ENCODE data around the gene FNBP1L. TPM values are rescaled to one million over a fixed set of nuclear protein-coding genes. Genes with fewer than 3 reads are reported as not detected.

Gene FNBP1L
- total and polyA plus RNA-seq, 7 donors, result 13.4 to 30.7 (median 20.1) TPM

- intact Hi-C loops (cut with DNase I), result no loop called here
- Histone ChIP-seq H3K4me3 (no peak overlapping the region), H3K9me3 (no peaks in the 10 kb centered on the region), H3K27ac (no peak overlapping the region), H3K36me3 (no peaks in the 10 kb centered on the region), H3K4me1 (no peaks in the 10 kb centered on the region), H3K27me3 (no peaks in the 10 kb centered on the region)
- no peak for DNase-seq
- 95% methylated on average over 3 of the region's 3 CpGs for WGBS, 2 donors
- TF ChIP-seq CTCF (IDR thresholded peaks at IDR 0.05) (no peak), POLR2A (IDR thresholded peaks at IDR 0.05) (no peak), POLR2AphosphoS5 (IDR thresholded peaks at IDR 0.05) (no peak), EP300 (IDR thresholded peaks at IDR 0.05) (no peak)
These were observed 20.3 kb upstream of the FNBP1L start for GRCh38 chr1:93427656-93428055.

GRCh38 chr1:93433407-93433961, 14.4 kb upstream of the FNBP1L start:
- no peak overlapping the region for H3K4me3 ChIP-seq
- DNase-seq, result no peak
- intact Hi-C loops (cut with DNase I), result no loop called here
- no peaks in the 10 kb centered on the region for H3K27me3 ChIP-seq
- no peaks in the 10 kb centered on the region for H3K36me3 ChIP-seq
- H3K4me1 ChIP-seq, result no peaks in the 10 kb centered on the region
- H3K27ac ChIP-seq, result no peak overlapping the region
- H3K9me3 ChIP-seq, result no peaks in the 10 kb centered on the region
- TF ChIP-seq CTCF (IDR thresholded peaks at IDR 0.05) (no peak), POLR2AphosphoS5 (IDR thresholded peaks at IDR 0.05) (no peak), POLR2A (IDR thresholded peaks at IDR 0.05) (no peak), EP300 (IDR thresholded peaks at IDR 0.05) (no peak)
- 71 to 74% methylated on average over 5 of the region's 5 CpGs for WGBS, 2 donors

GRCh38 chr1:93434088-93434487, 13.8 kb upstream of the FNBP1L start:
- H3K4me1 ChIP-seq, result no peaks in the 10 kb centered on the region
- DNase-seq, result no peak
- no peak overlapping the region for H3K4me3 ChIP-seq
- no peaks in the 10 kb centered on the region for H3K27me3 ChIP-seq
- H3K36me3 ChIP-seq, result no peaks in the 10 kb centered on the region
- 92 to 95% methylated on average over 3 of the region's 3 CpGs for WGBS, 2 donors
- no peak overlapping the region for H3K27ac ChIP-seq
- TF ChIP-seq POLR2A (IDR thresholded peaks at IDR 0.05), result no peak
- no peak for TF ChIP-seq POLR2AphosphoS5 (IDR thresholded peaks at IDR 0.05)
- TF ChIP-seq CTCF (IDR thresholded peaks at IDR 0.05), result no peak
- no peak for TF ChIP-seq EP300 (IDR thresholded peaks at IDR 0.05)
- intact Hi-C loops (cut with DNase I), result no loop called here
- H3K9me3 ChIP-seq, result no peaks in the 10 kb centered on the region

GRCh38 chr1:93434987-93435386, 12.9 kb upstream of the FNBP1L start:
- H3K27ac ChIP-seq, result no peak overlapping the region
- no peak for DNase-seq
- intact Hi-C loops (cut with DNase I), result loop anchor here (5.0 kb wide), 1 partner anchor 128 kb away; no protein-coding TSS in a partner anchor
- H3K9me3 ChIP-seq, result no peaks in the 10 kb centered on the region
- H3K4me1 ChIP-seq, result no peaks in the 10 kb centered on the region
- TF ChIP-seq POLR2A (IDR thresholded peaks at IDR 0.05) (no peak), EP300 (IDR thresholded peaks at IDR 0.05) (no peak), POLR2AphosphoS5 (IDR thresholded peaks at IDR 0.05) (no peak), CTCF (IDR thresholded peaks at IDR 0.05) (no peak)
- H3K27me3 ChIP-seq, result no peaks in the 10 kb centered on the region
- no peaks in the 10 kb centered on the region for H3K36me3 ChIP-seq
- H3K4me3 ChIP-seq, result no peak overlapping the region
- WGBS, 2 donors, result 68 to 84% methylated on average over 5 of the region's 5 CpGs

- WGBS, 2 donors, result 15 to 67% methylated on average over 4 of the region's 4 CpGs
- no peak overlapping the region for H3K4me3 ChIP-seq
- H3K9me3 ChIP-seq, result no peaks in the 10 kb centered on the region
- H3K36me3 ChIP-seq, result no peaks in the 10 kb centered on the region
- H3K27ac ChIP-seq, result no peak overlapping the region
- no peaks in the 10 kb centered on the region for H3K4me1 ChIP-seq
- DNase-seq, result no peak
- intact Hi-C loops (cut with DNase I), result loop anchor here (5.0 kb wide), 1 partner anchor 128 kb away; no protein-coding TSS in a partner anchor
- no peaks in the 10 kb centered on the region for H3K27me3 ChIP-seq
- TF ChIP-seq EP300 (IDR thresholded peaks at IDR 0.05), result no peak
- TF ChIP-seq CTCF (IDR thresholded peaks at IDR 0.05), result no peak
- TF ChIP-seq POLR2A (IDR thresholded peaks at IDR 0.05), result no peak
- no peak for TF ChIP-seq POLR2AphosphoS5 (IDR thresholded peaks at IDR 0.05)
These were observed 12.5 kb upstream of the FNBP1L start for GRCh38 chr1:93435443-93435842.
